Head of caudate nucleus (tissue), 42 donors: Measurements from ENCODE around the gene BDH2.
A peak's percentile ranks its signal among the peaks of the same experiment; 100 is the strongest.

Experiments used
- DNase-seq, 42 donors: peaks; one replicate each; pipeline versions ENCODE4 v3.0.0 to v3.0.0-alpha.2; 2020 to 2021; ENCODE audit warnings: mixed read lengths in 7 of 42
- intact Hi-C: fragments of 100-400 bp; cut with DNase I; formaldehyde crosslinking; loops from one replicate; pipeline ENCODE4 v1.15.0; 2022

The BDH2 gene

DNA sequence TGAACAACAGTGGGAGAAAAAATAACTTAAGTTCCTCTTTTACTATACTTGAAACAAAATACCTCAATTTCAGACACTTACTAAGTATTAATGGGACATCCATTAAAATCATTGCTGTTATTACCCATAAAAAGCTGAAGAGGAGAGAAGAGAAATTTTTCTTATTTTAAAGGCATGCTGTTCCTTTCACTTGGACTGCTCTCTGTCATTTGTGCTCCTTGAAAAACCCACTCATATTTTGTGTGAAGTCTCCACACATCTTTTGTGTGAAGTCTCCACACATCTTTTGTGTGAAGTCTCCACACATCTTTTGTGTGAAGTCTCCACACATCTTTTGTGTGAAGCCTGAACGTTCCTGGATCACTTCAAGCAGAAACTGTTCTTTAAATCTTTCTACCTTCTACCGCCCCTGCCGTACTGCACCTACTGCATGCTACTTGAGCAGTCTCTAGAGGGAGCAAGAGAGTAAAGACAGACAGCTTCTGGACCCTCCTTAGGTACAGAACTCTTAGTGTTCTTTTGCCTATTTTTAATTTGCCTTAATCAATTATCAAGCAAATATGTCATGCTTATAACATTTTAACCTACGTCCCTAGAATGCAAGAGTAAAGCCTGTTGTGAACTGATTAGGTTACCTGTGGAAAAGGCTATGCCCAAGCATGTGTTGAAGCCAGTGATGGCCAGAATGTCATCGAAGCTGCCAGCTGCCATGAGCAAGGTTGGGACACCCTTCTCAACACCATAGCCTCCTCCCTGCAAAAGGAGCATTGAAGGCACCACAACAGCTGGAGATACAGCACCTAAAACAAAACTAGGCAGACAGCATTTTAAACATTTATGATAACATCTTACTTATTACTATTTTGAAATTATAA, 53.0 kb downstream of the BDH2 start:
- DNase-seq: peak in 23 of 42 donors; percentile 5 to 60 (median 24)
- intact Hi-C loops: loop anchor here (10.0 kb wide), 1 partner anchor 48 kb away; the partner anchor contains the start of gene BDH2

DNA sequence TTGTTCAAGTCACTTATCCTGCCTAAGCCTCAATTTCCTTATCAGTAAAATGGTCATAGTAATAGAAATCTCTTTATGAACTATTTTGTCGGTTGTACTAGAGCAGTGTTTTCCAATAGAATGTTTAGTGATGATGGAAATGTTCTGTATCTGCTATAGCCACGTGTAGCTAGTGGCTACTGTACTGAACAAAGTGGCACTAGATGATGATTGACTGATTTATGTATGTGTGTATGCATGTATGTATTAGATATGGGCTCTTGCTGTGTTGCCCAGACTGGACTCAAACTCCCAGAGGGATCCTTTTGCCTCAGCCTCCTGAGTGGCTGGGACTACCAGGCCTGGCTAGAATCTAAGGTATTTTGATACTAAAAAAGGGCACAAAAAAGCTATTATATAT, 55.5 kb downstream of the BDH2 start:
- intact Hi-C loops: loop anchor here (10.0 kb wide), 1 partner anchor 51 kb away; the partner anchor contains the start of gene BDH2
- DNase-seq: no peak

DNA sequence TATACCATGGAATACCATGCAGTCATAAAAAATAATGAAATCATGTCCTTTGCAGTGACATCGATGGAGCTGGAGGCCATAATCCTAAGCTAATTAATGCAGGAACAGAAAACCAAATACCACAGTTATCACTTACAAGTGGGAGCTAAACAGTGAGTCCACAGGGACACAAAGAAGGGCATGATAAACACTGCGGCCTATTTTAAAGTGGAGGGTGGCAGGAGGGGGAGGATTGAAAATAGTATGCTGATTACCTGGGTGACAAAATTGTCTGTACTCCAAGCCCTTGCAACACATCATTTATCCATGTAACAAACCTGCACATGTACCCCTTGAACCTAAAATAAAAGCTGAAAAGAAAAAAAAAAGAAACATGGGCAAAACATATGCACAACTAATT, 63.5 kb downstream of the BDH2 start:
- no peak for DNase-seq
- intact Hi-C loops: no loop called here

DNA sequence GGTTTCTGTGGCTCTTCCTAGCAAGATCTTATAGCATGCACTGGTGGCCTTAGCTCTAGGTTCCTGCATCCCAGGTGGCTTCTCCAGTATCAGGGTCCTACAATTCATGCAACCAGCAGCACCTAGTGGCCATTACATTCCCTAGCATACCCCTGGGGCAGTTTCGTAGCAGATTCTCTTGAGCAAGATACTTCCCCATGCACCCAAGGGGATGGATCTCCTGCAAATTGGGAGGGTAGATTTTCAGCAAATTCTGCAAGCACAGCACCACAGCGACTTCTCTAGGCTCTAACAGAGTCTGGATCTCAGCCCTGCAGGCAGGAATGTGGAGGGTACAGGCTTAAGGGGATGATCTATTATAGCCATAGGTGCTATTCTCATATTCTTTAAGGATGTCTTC, 67.1 kb downstream of the BDH2 start:
- intact Hi-C loops: no loop called here
- DNase-seq: no peak

DNA sequence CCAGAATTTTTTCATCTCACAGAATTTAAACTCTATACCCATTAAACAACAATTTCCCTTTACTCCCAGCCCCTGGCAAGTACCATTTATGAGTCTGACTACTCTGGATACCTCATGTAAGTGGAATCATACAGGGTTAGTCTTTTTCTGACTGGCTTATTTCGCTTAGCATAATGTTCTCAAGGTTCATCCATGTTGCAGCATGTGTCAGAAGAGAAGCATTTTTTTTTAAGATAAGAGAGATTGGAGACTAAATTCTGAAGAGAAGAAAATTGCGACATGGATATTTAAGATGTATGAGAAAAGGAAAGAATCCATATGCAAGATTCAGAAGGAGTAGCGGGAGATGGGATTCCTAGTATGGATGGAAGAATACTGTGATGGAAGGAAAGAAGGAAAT, 68.8 kb downstream of the BDH2 start:
- intact Hi-C loops: no loop called here
- no peak for DNase-seq

DNA sequence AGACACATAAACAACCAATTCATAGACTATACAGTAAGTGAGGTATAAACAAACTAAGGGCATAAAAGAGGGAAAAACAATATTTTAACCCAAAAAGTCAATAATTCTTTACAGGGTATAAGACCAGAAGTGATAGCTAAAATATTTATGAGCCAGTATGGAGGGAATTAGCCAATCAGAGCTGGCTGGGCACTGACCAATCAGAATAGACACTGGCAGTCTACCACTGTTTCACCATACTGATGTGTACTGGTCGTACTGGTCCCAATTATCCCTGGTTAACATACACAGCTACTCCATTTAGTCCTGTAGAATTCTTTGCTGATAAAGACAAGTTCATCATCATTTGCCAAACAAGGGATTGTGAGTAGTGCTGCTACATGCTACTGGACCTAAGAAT, 70.3 kb downstream of the BDH2 start:
- intact Hi-C loops: no loop called here
- no peak for DNase-seq
